OCI-LY1 (cell line): ENCODE measurements around the gene KDM3B.

Source experiments
- CTCF ChIP-seq: fragments of 200-600 bp; sonication (generic), shearing (Covaris generic); IDR thresholded peaks from 2 replicates; pipeline ENCODE4 v1.5.1; 2017; ENCODE audit warnings: mild to moderate bottlenecking, antibody characterized with exemption, low read length, moderate library complexity, mixed read lengths
- EZH2 ChIP-seq: fragments of 200-600 bp; sonication (generic), shearing (Covaris generic); IDR thresholded peaks from 2 replicates; pipeline ENCODE4 v1.8.0; 2017; ENCODE audit warnings: borderline replicate concordance, mixed run types, mild to moderate bottlenecking, antibody characterized with exemption, low read length, moderate library complexity, mixed read lengths

DNA sequence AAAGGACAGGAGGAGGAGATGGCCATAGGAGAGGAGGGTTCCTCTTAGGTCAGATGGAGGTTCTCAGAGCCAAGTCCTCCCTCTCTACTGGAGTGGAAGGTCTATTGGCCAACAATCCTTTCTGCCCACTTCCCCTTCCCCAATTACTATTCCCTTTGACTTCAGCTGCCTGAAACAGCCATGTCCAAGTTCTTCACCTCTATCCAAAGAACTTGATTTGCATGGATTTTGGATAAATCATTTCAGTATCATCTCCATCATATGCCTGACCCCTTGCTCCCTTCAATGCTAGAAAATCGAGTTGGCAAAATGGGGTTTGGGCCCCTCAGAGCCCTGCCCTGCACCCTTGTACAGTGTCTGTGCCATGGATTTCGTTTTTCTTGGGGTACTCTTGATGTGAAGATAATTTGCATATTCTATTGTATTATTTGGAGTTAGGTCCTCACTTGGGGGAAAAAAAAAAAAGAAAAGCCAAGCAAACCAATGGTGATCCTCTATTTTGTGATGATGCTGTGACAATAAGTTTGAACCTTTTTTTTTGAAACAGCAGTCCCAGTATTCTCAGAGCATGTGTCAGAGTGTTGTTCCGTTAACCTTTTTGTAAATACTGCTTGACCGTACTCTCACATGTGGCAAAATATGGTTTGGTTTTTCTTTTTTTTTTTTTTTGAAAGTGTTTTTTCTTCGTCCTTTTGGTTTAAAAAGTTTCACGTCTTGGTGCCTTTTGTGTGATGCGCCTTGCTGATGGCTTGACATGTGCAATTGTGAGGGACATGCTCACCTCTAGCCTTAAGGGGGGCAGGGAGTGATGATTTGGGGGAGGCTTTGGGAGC, 115.9 kb downstream of the KDM3B start:
- TF ChIP-seq CTCF (no peak), EZH2 (no peak)
